Activated CD4-positive, alpha-beta T cell treated with anti-CD3 and anti-CD28 coated beads for 48 hours (primary cell): ENCODE results near the gene S100A12.

Experiments used
- DNase-seq: peaks from one replicate; pipeline ENCODE4 v3.0.0-alpha.2; 2020

The S100A12 gene

GRCh38 chr1:153396461-153396860 is 21.0 kb upstream of the S100A12 start:
- no peak for DNase-seq

- DNase-seq: no peak
Observed at GRCh38 chr1:153395776-153396175, 20.4 kb upstream of the S100A12 start.

- no peak for DNase-seq
Observed at GRCh38 chr1:153395136-153395685, 19.8 kb upstream of the S100A12 start.

- DNase-seq: no peak
Observed at GRCh38 chr1:153394391-153394790, 19.0 kb upstream of the S100A12 start.

GRCh38 chr1:153393926-153394325 is 18.5 kb upstream of the S100A12 start:
- DNase-seq: no peak

GRCh38 chr1:153392822-153393221 is 17.4 kb upstream of the S100A12 start:
- DNase-seq: no peak

- no peak for DNase-seq
Observed at GRCh38 chr1:153392258-153392657, 16.8 kb upstream of the S100A12 start.

GRCh38 chr1:153390938-153391710 is 15.7 kb upstream of the S100A12 start, which contains the start of gene S100A8:
TSS of gene S100A8 (minus strand) at chr1:153391073. CDS start at chr1:153390535, 538 bp downstream.
- no peak for DNase-seq

GRCh38 chr1:153389973-153390879 is 14.8 kb upstream of the S100A12 start:
- DNase-seq: no peak

GRCh38 chr1:153389401-153389800 is 14.0 kb upstream of the S100A12 start:
- DNase-seq: no peak

- DNase-seq: no peak
Observed at GRCh38 chr1:153387785-153388184, 12.4 kb upstream of the S100A12 start.

- no peak for DNase-seq
Observed at GRCh38 chr1:153387001-153387400, 11.6 kb upstream of the S100A12 start.

- DNase-seq: no peak
Observed at GRCh38 chr1:153386500-153386901, 11.1 kb upstream of the S100A12 start.

- DNase-seq: no peak
Observed at GRCh38 chr1:153384958-153385580, 9.6 kb upstream of the S100A12 start.

GRCh38 chr1:153380711-153381110 is 5.3 kb upstream of the S100A12 start:
- no peak for DNase-seq

- no peak for DNase-seq
Observed at GRCh38 chr1:153379591-153379990, 4.2 kb upstream of the S100A12 start.

GRCh38 chr1:153374071-153374470 is 1.4 kb downstream of the S100A12 start:
- no peak for DNase-seq

- no peak for DNase-seq
Observed at GRCh38 chr1:153372571-153372970, 2.9 kb downstream of the S100A12 start.

- no peak for DNase-seq
Observed at GRCh38 chr1:153371231-153371630, 4.2 kb downstream of the S100A12 start.

GRCh38 chr1:153370146-153370545 is 5.3 kb downstream of the S100A12 start:
- no peak for DNase-seq

- no peak for DNase-seq
Observed at GRCh38 chr1:153368495-153368894, 6.9 kb downstream of the S100A12 start.

- DNase-seq: no peak
Observed at GRCh38 chr1:153367090-153367489, 8.3 kb downstream of the S100A12 start.

- no peak for DNase-seq
Observed at GRCh38 chr1:153366261-153366660, 9.2 kb downstream of the S100A12 start.
